Fibroblast of peridontal ligament (primary cell): ENCODE measurements around the gene MSANTD4.
"Not testable (repeated sequence)": the region's sequence is repeated elsewhere in the genome, so short reads cannot be mapped to it uniquely, and the experiment has no call there.

ENCODE experiments used
- DNase-seq: peaks from one replicate; pipeline ENCODE4 v3.0.0-alpha.2; 2010; ENCODE audit errors: extremely low read depth

The MSANTD4 gene

GRCh38 chr11:106014035-106014434, 8.0 kb downstream of the MSANTD4 start:
- no peak for DNase-seq

- DNase-seq = peak; percentile 77
Observed at GRCh38 chr11:106012744-106013143, 9.3 kb downstream of the MSANTD4 start.

GRCh38 chr11:106011481-106011880, 10.6 kb downstream of the MSANTD4 start:
- peak; percentile 39 for DNase-seq

GRCh38 chr11:106003094-106003493, 18.9 kb downstream of the MSANTD4 start:
- DNase-seq = not testable (repeated sequence)

GRCh38 chr11:106001304-106002012, 20.6 kb downstream of the MSANTD4 start:
- no peak for DNase-seq

- DNase-seq = no peak
Observed at GRCh38 chr11:105991888-105992287, 30.2 kb downstream of the MSANTD4 start.

- DNase-seq = no peak
Observed at GRCh38 chr11:105989124-105989523, 32.9 kb downstream of the MSANTD4 start.

GRCh38 chr11:105988197-105988596, 33.8 kb downstream of the MSANTD4 start:
- no peak for DNase-seq

- DNase-seq = no peak
Observed at GRCh38 chr11:105986554-105986953, 35.5 kb downstream of the MSANTD4 start.

GRCh38 chr11:105979997-105980703, 41.9 kb downstream of the MSANTD4 start:
- no peak for DNase-seq

GRCh38 chr11:105975128-105975527, 46.9 kb downstream of the MSANTD4 start:
- no peak for DNase-seq

- DNase-seq = no peak
Observed at GRCh38 chr11:105969756-105970155, 52.3 kb downstream of the MSANTD4 start.

- peak; percentile 30 for DNase-seq
Observed at GRCh38 chr11:105968021-105968697, 53.9 kb downstream of the MSANTD4 start.

GRCh38 chr11:105960252-105961245, 61.5 kb downstream of the MSANTD4 start:
- DNase-seq = no peak
